HEK293 (cell line): ENCODE results near the gene AXL.

ENCODE experiments used
- CTCF ChIA-PET: fragments of 350-600 bp; formaldehyde crosslinking; extraction: SDS; loops from one replicate; lab custom pipeline; 2021; ENCODE audit warnings: antibody characterized with exemption; lab: Yijun Ruan, JAX
- POLR2A ChIA-PET: fragments of 300-600 bp; formaldehyde crosslinking; extraction: SDS; loops from one replicate; lab custom pipeline; 2020; ENCODE audit warnings: antibody characterized with exemption, inconsistent platforms; lab: Yijun Ruan, JAX
- H3K27ac ChIP-seq: fragments of 200-500 bp; sonication (Bioruptor generic); 2 replicates; pipeline ENCODE4 v1.5.1; 2014; ENCODE audit warnings: low read depth, low read length, control low read depth, inconsistent platforms; ENCODE audit errors: extremely low read depth
- H3K36me3 ChIP-seq, 2 experiments: fragments of 200-500 bp in 1 of 2; sonication (Bioruptor generic) in 1 of 2; 1 replicate in 1 of 2; 2 replicates in 1 of 2; pipeline ENCODE4 v1.5.1; 2014 to 2017; ENCODE audit warnings: inconsistent platforms in 2 of 2, low read length in 2 of 2; ENCODE audit not compliant: control insufficient read depth in 2 of 2, insufficient read depth in 1 of 2
- H3K4me1 ChIP-seq: fragments of 200-500 bp; sonication (Bioruptor generic); 2 replicates; pipeline ENCODE4 v1.5.1; 2014; ENCODE audit warnings: mild to moderate bottlenecking, low read length, inconsistent platforms; ENCODE audit not compliant: control insufficient read depth, insufficient read depth
- H3K4me3 ChIP-seq: 2 replicates; pipeline ENCODE4 v1.5.1; 2011; ENCODE audit warnings: low read depth, mild to moderate bottlenecking, control low read depth, low read length, moderate library complexity
- H3K9me3 ChIP-seq: fragments of 200-500 bp; sonication (Bioruptor generic); 2 replicates; pipeline ENCODE4 v1.5.1; 2014; ENCODE audit warnings: low read depth, low read length, inconsistent platforms; ENCODE audit not compliant: control insufficient read depth, insufficient read depth
- GLIS2 ChIP-seq: fragments of 450-650 bp; formaldehyde crosslinking; IDR thresholded peaks from 2 replicates; pipeline ENCODE4 v1.5.1; 2016; ENCODE audit warnings: missing biosample characterization, missing genetic modification characterization
- HOXC10 ChIP-seq: sonication (generic); formaldehyde crosslinking; IDR thresholded peaks from 2 replicates; pipeline ENCODE4 v1.8.1; 2023; ENCODE audit warnings: mild to moderate bottlenecking, missing genetic modification reagents
- TCF7L2 ChIP-seq: IDR thresholded peaks from 2 replicates; pipeline ENCODE4 v1.6.1; 2011; ENCODE audit warnings: low read depth, mild to moderate bottlenecking, inconsistent platforms, low read length, moderate library complexity, borderline replicate concordance
- ZFP3 ChIP-seq: fragments of 450-650 bp; formaldehyde crosslinking; IDR thresholded peaks from 2 replicates; pipeline ENCODE4 v1.5.1; 2016; ENCODE audit warnings: low read depth, missing biosample characterization, missing genetic modification characterization
- ZIC2 ChIP-seq: fragments of 450-650 bp; formaldehyde crosslinking; IDR thresholded peaks from 2 replicates; pipeline ENCODE4 v1.5.1; 2016; ENCODE audit warnings: missing biosample characterization, missing genetic modification characterization
- ZNF19 ChIP-seq: fragments of 450-650 bp; formaldehyde crosslinking; IDR thresholded peaks from 2 replicates; pipeline ENCODE4; 2016; ENCODE audit warnings: missing biosample characterization, missing genetic modification characterization, low read depth
- ZNF239 ChIP-seq: fragments of 450-650 bp; formaldehyde crosslinking; IDR thresholded peaks from 2 replicates; pipeline ENCODE4 v1.5.1; 2016; ENCODE audit warnings: missing biosample characterization, missing genetic modification characterization
- ZNF248 ChIP-seq: fragments of 450-650 bp; formaldehyde crosslinking; IDR thresholded peaks from 2 replicates; pipeline ENCODE4 v1.5.1; 2017; ENCODE audit warnings: missing biosample characterization, missing genetic modification characterization
- ZNF366 ChIP-seq: fragments of 450-650 bp; formaldehyde crosslinking; conservative IDR thresholded peaks from 2 replicates; pipeline ENCODE4 v1.5.1; 2016; ENCODE audit warnings: missing biosample characterization, missing genetic modification characterization
- ZNF521 ChIP-seq: fragments of 450-650 bp; formaldehyde crosslinking; IDR thresholded peaks from 2 replicates; pipeline ENCODE4 v1.5.1; 2017; ENCODE audit warnings: missing biosample characterization, mild to moderate bottlenecking, missing genetic modification characterization
- ZNF596 ChIP-seq: fragments of 450-650 bp; IDR thresholded peaks from 2 replicates; pipeline ENCODE4 v1.5.0; 2018; ENCODE audit warnings: missing biosample characterization, mild to moderate bottlenecking, missing genetic modification characterization, moderate library complexity
- ZNF76 ChIP-seq: fragments of 450-650 bp; formaldehyde crosslinking; IDR thresholded peaks from 2 replicates; pipeline ENCODE4; 2016; ENCODE audit warnings: low read depth, missing biosample characterization, missing genetic modification characterization, borderline replicate concordance
- TF ChIP-seq, protein P1 (sequence below): fragments of 450-650 bp; formaldehyde crosslinking; IDR thresholded peaks from 2 replicates; pipeline ENCODE4 v1.5.1; 2016; ENCODE audit warnings: missing biosample characterization, missing genetic modification characterization
- TF ChIP-seq, protein P2 (sequence below): fragments of 450-650 bp; formaldehyde crosslinking; IDR thresholded peaks from 2 replicates; pipeline ENCODE4 v1.5.1; 2017; ENCODE audit warnings: missing biosample characterization, missing genetic modification characterization

AXL gene

DNA sequence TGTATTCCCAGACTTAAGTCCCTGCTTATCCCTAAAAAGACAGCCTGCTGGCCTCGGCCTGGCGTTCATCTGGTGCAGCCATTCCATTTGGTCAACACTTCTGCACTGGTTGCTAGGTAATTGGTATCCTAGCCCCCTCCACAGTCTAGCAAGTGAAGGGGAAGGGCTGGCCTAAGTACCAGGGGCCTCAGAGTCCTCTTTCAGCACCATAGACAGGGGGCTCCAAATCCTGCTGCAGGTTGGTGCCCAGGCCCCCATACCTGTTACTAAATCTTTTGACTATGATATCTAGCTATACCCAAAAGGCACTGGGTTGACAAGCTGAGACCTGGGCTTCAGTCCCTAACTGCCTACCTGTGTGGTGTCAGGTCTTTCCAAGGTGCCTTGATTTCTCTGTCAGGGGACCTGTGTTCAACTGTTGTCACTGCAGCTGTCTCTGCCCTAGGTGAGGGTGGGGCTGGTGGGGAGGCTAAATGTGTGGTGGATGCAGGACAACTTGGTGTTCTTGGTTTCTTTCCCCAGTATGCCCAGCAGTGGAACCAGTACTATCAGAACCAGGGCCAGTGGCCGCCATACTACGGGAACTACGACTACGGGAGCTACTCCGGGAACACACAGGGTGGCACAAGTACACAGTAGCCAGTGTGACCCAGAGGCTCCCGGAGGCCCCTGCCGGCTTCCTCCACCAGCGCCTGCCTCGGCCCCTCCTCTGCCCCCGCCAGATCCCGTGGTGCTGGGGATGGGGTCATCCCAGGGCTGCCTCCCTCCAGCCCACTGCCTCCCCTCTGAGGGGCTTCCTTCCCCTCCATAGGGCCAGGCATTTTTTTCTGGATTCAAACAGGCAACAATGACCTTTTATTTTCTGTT is 87.1 kb downstream of the AXL start (continued):
- no peak for TF ChIP-seq ZNF76

GRCh38 chr19:41307090-41307875 is 88.3 kb downstream of the AXL start:
- CTCF ChIA-PET: interaction anchor here (0.6 to 5.3 kb wide), 18 partner anchors 12 to 671 kb away, joined by 3 to 120 read pairs (median 6); partner anchors contain the start of gene HNRNPUL1
- TF ChIP-seq, protein P1, sequence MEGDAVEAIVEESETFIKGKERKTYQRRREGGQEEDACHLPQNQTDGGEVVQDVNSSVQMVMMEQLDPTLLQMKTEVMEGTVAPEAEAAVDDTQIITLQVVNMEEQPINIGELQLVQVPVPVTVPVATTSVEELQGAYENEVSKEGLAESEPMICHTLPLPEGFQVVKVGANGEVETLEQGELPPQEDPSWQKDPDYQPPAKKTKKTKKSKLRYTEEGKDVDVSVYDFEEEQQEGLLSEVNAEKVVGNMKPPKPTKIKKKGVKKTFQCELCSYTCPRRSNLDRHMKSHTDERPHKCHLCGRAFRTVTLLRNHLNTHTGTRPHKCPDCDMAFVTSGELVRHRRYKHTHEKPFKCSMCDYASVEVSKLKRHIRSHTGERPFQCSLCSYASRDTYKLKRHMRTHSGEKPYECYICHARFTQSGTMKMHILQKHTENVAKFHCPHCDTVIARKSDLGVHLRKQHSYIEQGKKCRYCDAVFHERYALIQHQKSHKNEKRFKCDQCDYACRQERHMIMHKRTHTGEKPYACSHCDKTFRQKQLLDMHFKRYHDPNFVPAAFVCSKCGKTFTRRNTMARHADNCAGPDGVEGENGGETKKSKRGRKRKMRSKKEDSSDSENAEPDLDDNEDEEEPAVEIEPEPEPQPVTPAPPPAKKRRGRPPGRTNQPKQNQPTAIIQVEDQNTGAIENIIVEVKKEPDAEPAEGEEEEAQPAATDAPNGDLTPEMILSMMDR: no peak
- TF ChIP-seq, protein P2, sequence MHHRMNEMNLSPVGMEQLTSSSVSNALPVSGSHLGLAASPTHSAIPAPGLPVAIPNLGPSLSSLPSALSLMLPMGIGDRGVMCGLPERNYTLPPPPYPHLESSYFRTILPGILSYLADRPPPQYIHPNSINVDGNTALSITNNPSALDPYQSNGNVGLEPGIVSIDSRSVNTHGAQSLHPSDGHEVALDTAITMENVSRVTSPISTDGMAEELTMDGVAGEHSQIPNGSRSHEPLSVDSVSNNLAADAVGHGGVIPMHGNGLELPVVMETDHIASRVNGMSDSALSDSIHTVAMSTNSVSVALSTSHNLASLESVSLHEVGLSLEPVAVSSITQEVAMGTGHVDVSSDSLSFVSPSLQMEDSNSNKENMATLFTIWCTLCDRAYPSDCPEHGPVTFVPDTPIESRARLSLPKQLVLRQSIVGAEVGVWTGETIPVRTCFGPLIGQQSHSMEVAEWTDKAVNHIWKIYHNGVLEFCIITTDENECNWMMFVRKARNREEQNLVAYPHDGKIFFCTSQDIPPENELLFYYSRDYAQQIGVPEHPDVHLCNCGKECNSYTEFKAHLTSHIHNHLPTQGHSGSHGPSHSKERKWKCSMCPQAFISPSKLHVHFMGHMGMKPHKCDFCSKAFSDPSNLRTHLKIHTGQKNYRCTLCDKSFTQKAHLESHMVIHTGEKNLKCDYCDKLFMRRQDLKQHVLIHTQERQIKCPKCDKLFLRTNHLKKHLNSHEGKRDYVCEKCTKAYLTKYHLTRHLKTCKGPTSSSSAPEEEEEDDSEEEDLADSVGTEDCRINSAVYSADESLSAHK (tag by site-specific recombination): peak; percentile 91
- no peak for TF ChIP-seq ZNF248
- TF ChIP-seq HOXC10 (CRISPR knock-in tag): no peak

GRCh38 chr19:41307954-41308449 is 89.0 kb downstream of the AXL start:
- TF ChIP-seq ZNF239: 0 out of 2 replicates have a peak, but pooled peaks have one; percentile 12
- 0 out of 2 replicates have a peak, but pooled peaks have one; percentile 34 for TF ChIP-seq ZNF596 (tag by site-specific recombination)
- TF ChIP-seq, protein P2 (tag by site-specific recombination): no peak
- TF ChIP-seq ZNF19 (tag by site-specific recombination): no peak
- TF ChIP-seq ZNF366 (tag by site-specific recombination): 0 out of 2 replicates have a peak, but pooled peaks have one; percentile 40
- TF ChIP-seq GLIS2 (tag by site-specific recombination): peak; percentile 43; the same call in 1 of the 2 replicates
- no peak for TF ChIP-seq TCF7L2
- peak; percentile 16; the same call in 1 of the 2 replicates for TF ChIP-seq ZIC2 (tag by site-specific recombination)
- no peak for TF ChIP-seq ZNF521 (tag by site-specific recombination)
- no peak for TF ChIP-seq ZFP3 (tag by site-specific recombination)
- Histone ChIP-seq H3K36me3 (peaks cover 61 to 66% of the 10 kb centered on the region in 2 experiments), H3K4me3 (no peak overlapping the region), H3K9me3 (no peaks in the 10 kb centered on the region), H3K27ac (peak overlapping the region; percentile 98), H3K4me1 (peaks cover 20% of the 10 kb centered on the region)
- POLR2A ChIA-PET: interaction anchor here (1.2 to 2.5 kb wide), 6 partner anchors 17 to 106 kb away, joined by 3 to 17 read pairs (median 7); partner anchors contain the start of genes B9D2 and HNRNPUL1
- CTCF ChIA-PET: interaction anchor here (0.6 to 5.3 kb wide), 33 partner anchors 12 to 1759 kb away, joined by 3 to 120 read pairs (median 5); partner anchors contain the start of genes B9D2 and HNRNPUL1

More at GRCh38 chr19:41307090-41307875, 88.3 kb downstream of the AXL start:
- H3K4me3 ChIP-seq: no peak overlapping the region
- peaks cover 61 to 66% of the 10 kb centered on the region in 2 experiments for H3K36me3 ChIP-seq
- no peaks in the 10 kb centered on the region for H3K9me3 ChIP-seq
- peak overlapping the region; percentile 98; the same call in 1 of the 2 replicates for H3K27ac ChIP-seq
- POLR2A ChIA-PET: interaction anchor here (0.5 to 2.5 kb wide), 2 partner anchors 57 to 103 kb away, joined by 6 to 11 read pairs; partner anchors contain the start of gene B9D2
- peaks cover 20% of the 10 kb centered on the region for H3K4me1 ChIP-seq
